Osteoblast (primary cell): ENCODE measurements around the gene FGB. TPM values are rescaled to one million over a fixed set of nuclear protein-coding genes. Genes with fewer than 3 reads are reported as not detected.
A peak's percentile ranks its signal among the peaks of the same experiment; 100 is the strongest.

ENCODE experiments used
- DNase-seq: peaks from one replicate; pipeline ENCODE4 v3.0.0; 2011; ENCODE audit warnings: low spot score, mixed read lengths; ENCODE audit not compliant: insufficient read length; ENCODE audit errors: missing footprints
- H2AFZ ChIP-seq: 2 replicates; pipeline ENCODE4 v1.6.0; 2011; ENCODE audit warnings: mild to moderate bottlenecking, low read length
- H3K27ac ChIP-seq: 2 replicates; pipeline ENCODE4 v1.5.1; 2011; ENCODE audit warnings: mild to moderate bottlenecking, low read depth, low read length, moderate library complexity
- H3K27me3 ChIP-seq: 2 replicates; pipeline ENCODE4 v1.6.0; 2012; ENCODE audit warnings: mild to moderate bottlenecking, control low read depth, inconsistent platforms, low read length, moderate library complexity; ENCODE audit not compliant: insufficient read depth
- H3K36me3 ChIP-seq: 2 replicates; pipeline ENCODE4 v1.5.1; 2011; ENCODE audit warnings: mild to moderate bottlenecking, low read length, control low read depth, moderate library complexity; ENCODE audit not compliant: insufficient read depth
- H3K4me1 ChIP-seq: 2 replicates; pipeline ENCODE4 v1.5.1; 2011; ENCODE audit warnings: mild to moderate bottlenecking, low read length, control low read depth, moderate library complexity; ENCODE audit not compliant: insufficient read depth
- H3K4me2 ChIP-seq: 2 replicates; pipeline ENCODE4 v1.6.0; 2011; ENCODE audit warnings: mild to moderate bottlenecking, low read length; ENCODE audit not compliant: insufficient read depth
- H3K4me3 ChIP-seq: fragments of 200-600 bp; sonication (generic); 3 replicates; pipeline ENCODE4 v1.5.1; 2012; ENCODE audit warnings: mild to moderate bottlenecking, low read length, inconsistent platforms; ENCODE audit not compliant: insufficient read depth
- H3K79me2 ChIP-seq: 2 replicates; pipeline ENCODE4 v1.6.0; 2012; ENCODE audit warnings: mild to moderate bottlenecking, low read length, control low read depth, inconsistent platforms; ENCODE audit not compliant: insufficient read depth
- H3K9me3 ChIP-seq: 2 replicates; pipeline ENCODE4 v1.5.1; 2011; ENCODE audit warnings: low read depth, low read length, control low read depth
- H4K20me1 ChIP-seq: 2 replicates; pipeline ENCODE4 v1.6.0; 2012; ENCODE audit warnings: mild to moderate bottlenecking, low read length, control low read depth; ENCODE audit not compliant: insufficient read depth
- total RNA-seq: library from RNA; depleted of rRNA; stranded (reverse); fragments of >200 nt; gene quantifications from 2 replicates; pipeline ENCODE4 v1.2.3, GENCODE V29; 2012
- TF ChIP-seq, protein P1 (sequence below): IDR thresholded peaks from 2 replicates; pipeline ENCODE4 v1.5.1; 2011; ENCODE audit warnings: mild to moderate bottlenecking, low read depth, low read length, moderate library complexity; ENCODE audit errors: extremely low read depth

The FGB gene
- total RNA-seq, 1 donor: not detected

DNA sequence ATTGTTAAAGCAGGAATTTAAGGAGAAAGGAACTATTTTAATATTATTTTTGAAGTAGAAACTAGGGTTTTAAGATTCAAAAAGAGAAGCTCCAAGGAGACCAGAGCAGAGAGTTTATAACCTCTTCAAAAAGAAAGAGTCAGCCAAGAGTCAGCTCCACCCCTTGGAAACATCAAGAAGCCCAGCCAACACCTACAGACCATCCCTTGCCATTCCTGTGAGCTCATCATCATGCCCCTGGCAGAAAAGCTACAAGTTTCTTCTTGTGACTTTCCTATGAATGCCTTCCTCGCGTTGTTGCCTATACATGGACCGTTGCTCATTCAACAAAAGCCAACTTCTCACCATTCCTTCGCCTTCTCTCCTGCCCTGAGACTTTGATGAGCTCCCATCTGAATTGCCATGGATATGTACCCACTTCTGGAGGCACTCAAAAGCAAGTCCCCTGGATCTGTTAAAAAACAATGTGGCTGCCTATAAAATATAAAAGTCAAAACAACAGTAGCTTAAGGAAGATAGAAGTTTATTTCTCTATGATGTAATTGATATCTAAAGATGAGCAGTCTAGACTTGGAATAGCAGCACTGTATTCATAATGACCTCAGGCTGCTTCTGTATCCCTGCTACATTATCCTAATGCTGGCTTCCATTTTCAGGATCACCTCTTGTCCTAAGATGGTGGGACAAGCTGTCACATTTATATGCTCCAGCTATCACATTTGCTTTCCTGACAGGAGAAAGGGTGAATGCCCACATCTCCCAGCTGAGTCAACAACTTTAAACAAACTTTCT lies 32.9 kb upstream of the FGB start:
- no peak overlapping the region for H3K4me3 ChIP-seq
- H3K27me3 ChIP-seq: no peaks in the 10 kb centered on the region
- no peaks in the 10 kb centered on the region for H3K9me3 ChIP-seq
- DNase-seq: peak; percentile 21
- TF ChIP-seq, protein P1, sequence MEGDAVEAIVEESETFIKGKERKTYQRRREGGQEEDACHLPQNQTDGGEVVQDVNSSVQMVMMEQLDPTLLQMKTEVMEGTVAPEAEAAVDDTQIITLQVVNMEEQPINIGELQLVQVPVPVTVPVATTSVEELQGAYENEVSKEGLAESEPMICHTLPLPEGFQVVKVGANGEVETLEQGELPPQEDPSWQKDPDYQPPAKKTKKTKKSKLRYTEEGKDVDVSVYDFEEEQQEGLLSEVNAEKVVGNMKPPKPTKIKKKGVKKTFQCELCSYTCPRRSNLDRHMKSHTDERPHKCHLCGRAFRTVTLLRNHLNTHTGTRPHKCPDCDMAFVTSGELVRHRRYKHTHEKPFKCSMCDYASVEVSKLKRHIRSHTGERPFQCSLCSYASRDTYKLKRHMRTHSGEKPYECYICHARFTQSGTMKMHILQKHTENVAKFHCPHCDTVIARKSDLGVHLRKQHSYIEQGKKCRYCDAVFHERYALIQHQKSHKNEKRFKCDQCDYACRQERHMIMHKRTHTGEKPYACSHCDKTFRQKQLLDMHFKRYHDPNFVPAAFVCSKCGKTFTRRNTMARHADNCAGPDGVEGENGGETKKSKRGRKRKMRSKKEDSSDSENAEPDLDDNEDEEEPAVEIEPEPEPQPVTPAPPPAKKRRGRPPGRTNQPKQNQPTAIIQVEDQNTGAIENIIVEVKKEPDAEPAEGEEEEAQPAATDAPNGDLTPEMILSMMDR: no peak
- H4K20me1 ChIP-seq: no peaks in the 10 kb centered on the region
- no peaks in the 10 kb centered on the region for H3K79me2 ChIP-seq
- H3K4me2 ChIP-seq: no peak overlapping the region
- H3K4me1 ChIP-seq: no peaks in the 10 kb centered on the region
- H3K36me3 ChIP-seq: no peaks in the 10 kb centered on the region
- peak overlapping the region; percentile 45 for H2AFZ ChIP-seq
- no peak overlapping the region for H3K27ac ChIP-seq

DNA sequence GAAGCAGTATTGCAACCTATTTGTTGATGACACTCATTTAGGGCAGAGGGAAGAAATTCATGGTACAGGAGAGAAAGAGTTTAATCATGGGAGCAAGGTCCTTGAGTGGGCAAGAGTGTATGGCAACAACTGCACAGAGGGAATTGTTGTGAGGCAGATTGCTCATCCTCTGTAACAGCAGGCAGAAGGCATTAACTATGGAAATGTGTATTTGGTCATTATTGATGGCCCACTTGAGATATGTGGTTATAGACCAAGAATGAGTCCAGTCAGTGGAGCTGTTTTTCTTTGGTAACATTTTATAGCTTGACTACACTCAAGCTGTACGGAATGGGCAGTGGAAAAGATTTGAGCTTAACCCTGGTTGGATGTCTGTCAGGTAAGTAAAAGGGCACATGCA lies 28.5 kb upstream of the FGB start:
- Histone ChIP-seq H3K9me3 (no peaks in the 10 kb centered on the region), H3K27me3 (no peaks in the 10 kb centered on the region), H3K79me2 (no peaks in the 10 kb centered on the region), H3K4me1 (no peaks in the 10 kb centered on the region), H2AFZ (no peak overlapping the region), H4K20me1 (peaks cover 2% of the 10 kb centered on the region), H3K27ac (no peak overlapping the region), H3K4me2 (no peak overlapping the region), H3K4me3 (no peak overlapping the region), H3K36me3 (peaks cover 29% of the 10 kb centered on the region)
- no peak for DNase-seq
- TF ChIP-seq, protein P1: no peak

DNA sequence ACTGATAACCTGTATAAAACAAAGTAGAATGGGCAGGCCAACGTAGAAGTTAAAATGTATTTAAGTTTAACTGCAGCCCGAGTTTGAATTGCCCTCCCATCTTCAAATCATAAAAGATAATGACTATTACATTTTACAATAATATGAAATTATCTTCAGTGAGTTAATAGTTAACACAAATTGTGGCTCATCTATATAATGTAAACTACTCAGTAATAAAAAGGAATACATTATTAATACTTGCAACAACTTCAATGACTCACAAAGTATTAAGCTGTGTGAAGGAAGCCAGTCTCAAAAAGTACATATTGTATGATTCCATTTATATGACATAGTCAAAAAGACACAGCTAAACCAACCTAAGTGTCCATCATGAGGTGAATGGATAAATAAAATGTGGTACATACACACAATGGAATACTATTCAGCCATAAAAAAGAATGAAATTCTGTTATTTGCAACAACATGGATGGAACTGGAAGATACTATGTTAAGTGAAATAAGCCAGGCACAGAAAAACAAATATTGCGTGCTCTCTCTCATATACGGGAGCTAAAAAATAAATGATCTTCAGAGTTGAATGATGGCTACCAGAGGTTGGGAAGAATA lies 20.4 kb upstream of the FGB start:
- TF ChIP-seq, protein P1: no peak
- H3K36me3 ChIP-seq: peaks cover 90% of the 10 kb centered on the region
- H3K4me2 ChIP-seq: no peak overlapping the region
- no peak overlapping the region for H3K4me3 ChIP-seq
- peaks cover under 1% of the 10 kb centered on the region for H3K79me2 ChIP-seq
- no peaks in the 10 kb centered on the region for H3K9me3 ChIP-seq
- H3K27me3 ChIP-seq: no peaks in the 10 kb centered on the region
- H3K4me1 ChIP-seq: no peaks in the 10 kb centered on the region
- H4K20me1 ChIP-seq: no peaks in the 10 kb centered on the region
- no peak for DNase-seq
- no peak overlapping the region for H3K27ac ChIP-seq
- no peak overlapping the region for H2AFZ ChIP-seq

DNA sequence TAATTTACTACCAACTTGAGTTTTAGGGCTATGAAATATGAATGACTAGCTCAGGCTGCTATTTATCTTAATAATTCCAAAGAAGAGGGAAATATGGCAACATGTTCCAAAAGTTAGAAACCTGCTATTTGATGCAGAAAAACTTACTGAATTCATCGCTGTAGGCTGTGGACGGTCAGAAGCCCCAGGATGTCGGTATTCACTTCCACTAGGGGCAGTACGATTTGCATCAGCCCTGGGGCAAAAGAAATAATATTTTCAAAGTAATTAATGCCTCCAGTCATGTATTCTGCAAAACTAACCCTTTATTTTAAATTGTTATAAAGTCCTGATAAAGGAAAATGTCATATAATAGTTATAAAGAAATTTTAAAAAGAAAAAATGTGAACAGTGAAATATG lies 17.1 kb upstream of the FGB start:
- H3K27me3 ChIP-seq: no peaks in the 10 kb centered on the region
- H4K20me1 ChIP-seq: peaks cover 22% of the 10 kb centered on the region
- no peak overlapping the region for H3K4me2 ChIP-seq
- H3K27ac ChIP-seq: no peak overlapping the region
- peaks cover 27% of the 10 kb centered on the region for H3K79me2 ChIP-seq
- no peak overlapping the region for H2AFZ ChIP-seq
- no peak for DNase-seq
- TF ChIP-seq, protein P1: peak; percentile 21
- no peaks in the 10 kb centered on the region for H3K9me3 ChIP-seq
- H3K36me3 ChIP-seq: peaks cover 63% of the 10 kb centered on the region
- peaks cover 13% of the 10 kb centered on the region for H3K4me1 ChIP-seq
- no peak overlapping the region for H3K4me3 ChIP-seq
